Choroid plexus epithelial cell (primary cell): ENCODE results near the gene C1orf174.

Source experiments
- DNase-seq: peaks from one replicate; pipeline ENCODE4 v3.0.0-alpha.2; 2010; ENCODE audit warnings: low read depth
- H3K4me3 ChIP-seq: 2 replicates; pipeline ENCODE4 v1.5.1; 2011; ENCODE audit warnings: low read depth, mild to moderate bottlenecking, control low read depth, low read length, moderate library complexity
- CTCF ChIP-seq: conservative IDR thresholded peaks from 2 replicates; pipeline ENCODE4 v1.5.1; 2011; ENCODE audit warnings: low read depth, mild to moderate bottlenecking, control low read depth, inconsistent platforms, low read length, moderate library complexity

C1orf174 gene

GRCh38 chr1:3900150-3900968 is at the start of gene C1orf174:
Gene C1orf174 (minus strand): TSS chr1:3900272. CDS start chr1:3900186, 86 bp downstream.
- peak; percentile 99 for DNase-seq
- TF ChIP-seq CTCF, result no peak
- H3K4me3 ChIP-seq, result peak within 1 kb of the TSS; percentile 96

- H3K4me3 ChIP-seq, result no peak overlapping the region
- no peak for TF ChIP-seq CTCF
- DNase-seq, result no peak
Measured at GRCh38 chr1:3948344-3948743, 48.3 kb upstream of the C1orf174 start.

- no peak for TF ChIP-seq CTCF
- H3K4me3 ChIP-seq, result no peak overlapping the region
- no peak for DNase-seq
Measured at GRCh38 chr1:3945916-3946840, 46.1 kb upstream of the C1orf174 start.

- TF ChIP-seq CTCF, result no peak
- no peak for DNase-seq
- no peak overlapping the region for H3K4me3 ChIP-seq
Measured at GRCh38 chr1:3945222-3945621, 45.1 kb upstream of the C1orf174 start.

- no peak overlapping the region for H3K4me3 ChIP-seq
- no peak for DNase-seq
- TF ChIP-seq CTCF, result no peak
Measured at GRCh38 chr1:3944578-3945125, 44.6 kb upstream of the C1orf174 start.

GRCh38 chr1:3943806-3944577 is 43.9 kb upstream of the C1orf174 start:
- H3K4me3 ChIP-seq, result no peak overlapping the region
- no peak for DNase-seq

More at GRCh38 chr1:3943806-3944577, 43.9 kb upstream of the C1orf174 start:
- no peak for TF ChIP-seq CTCF
